Upper lobe of left lung (tissue), 4 donors: ENCODE data around the gene TMEM238L.

ENCODE experiments used
- CTCF ChIP-seq, 6 experiments: fragments of 450-650 bp in 4 of 6; fragments of 200-600 bp in 2 of 6; sonication (generic) in 2 of 6; IDR thresholded peaks; one replicate each; pipeline ENCODE4 v1.5.1; 2016 to 2019; ENCODE audit warnings: antibody characterized with exemption in 6 of 6
- POLR2A ChIP-seq, 4 donors: fragments of 450-650 bp; IDR thresholded peaks; one replicate each; pipeline ENCODE4 v1.5.1; 2016 to 2017; ENCODE audit warnings: antibody characterized with exemption in 4 of 4, mild to moderate bottlenecking in 2 of 4
- POLR2AphosphoS5 ChIP-seq, 2 donors: sonication (generic); formaldehyde crosslinking; IDR thresholded peaks; one replicate each; pipeline ENCODE4 v1.5.1; 2017; ENCODE audit warnings: antibody characterized with exemption in 2 of 2

GRCh38 chr17:10748531-10749181 lies 55.2 kb downstream of the TMEM238L start:
- TF ChIP-seq CTCF (IDR thresholded peaks at IDR 0.05) (no peak), POLR2A (IDR thresholded peaks at IDR 0.05) (no peak), POLR2AphosphoS5 (IDR thresholded peaks at IDR 0.05) (no peak)
